ENCODE data around the gene ITK.

The ITK gene

DNA sequence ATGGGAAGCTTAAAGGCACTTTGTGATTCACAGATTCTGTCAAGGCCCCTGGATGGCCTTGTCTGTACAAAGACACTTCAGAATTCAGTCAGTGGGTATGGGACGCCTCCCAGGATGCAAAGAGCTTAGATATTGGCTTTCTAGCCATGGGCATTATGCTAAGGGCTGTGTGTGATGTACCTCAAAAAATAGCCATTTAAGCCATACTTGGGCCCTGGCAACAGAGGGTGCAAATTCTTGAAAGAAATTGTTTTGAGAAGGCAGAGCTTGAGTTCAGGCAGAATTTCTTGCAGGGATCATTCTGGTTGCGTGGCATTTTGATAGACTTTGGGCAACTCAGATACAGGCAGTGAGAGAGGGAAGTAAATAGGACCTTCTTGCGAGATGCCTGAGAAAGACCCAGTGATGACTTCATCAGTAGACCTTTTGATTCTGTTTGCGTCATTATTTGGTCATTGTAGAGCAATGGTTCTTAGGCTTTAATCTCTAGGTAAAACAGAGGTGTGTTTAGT lies 89.2 kb downstream of the ITK start:
- H3K4me2 ChIP-seq (ENCODE audit: low read depth, low read length, poor library complexity, severe bottlenecking): peak overlapping the region; percentile 97
- peaks cover 88% of the 10 kb centered on the region for H3K79me2 ChIP-seq (ENCODE audit: insufficient read depth, low read length)
- H3F3A ChIP-seq (ENCODE audit: low read depth): peaks cover 12% of the 10 kb centered on the region
- peak overlapping the region; percentile 90 for H3K9ac ChIP-seq (ENCODE audit: low read depth, low read length, poor library complexity, severe bottlenecking)
- no peaks in the 10 kb centered on the region for H3K27me3 ChIP-seq (ENCODE audit: insufficient read depth, low read length, poor library complexity, severe bottlenecking)
- H3K36me3 ChIP-seq (ENCODE audit: insufficient read depth, low read length): 0 out of 2 replicates have a peak, but pooled peaks cover 4% of the 10 kb centered on the region
- peaks cover 61% of the 10 kb centered on the region for H3K4me1 ChIP-seq (ENCODE audit: insufficient read depth, low read length, poor library complexity, severe bottlenecking)
- H4K20me1 ChIP-seq (ENCODE audit: insufficient read depth, low read length, poor library complexity, severe bottlenecking): peaks cover 10% of the 10 kb centered on the region
- H3K9me3 ChIP-seq (ENCODE audit: insufficient read depth, low read depth, low read length): no peaks in the 10 kb centered on the region
- TF ChIP-seq EZH2phosphoT487 (IDR thresholded peaks at IDR 0.05; ENCODE audit: borderline replicate concordance): no peak
- TF ChIP-seq, protein P1, sequence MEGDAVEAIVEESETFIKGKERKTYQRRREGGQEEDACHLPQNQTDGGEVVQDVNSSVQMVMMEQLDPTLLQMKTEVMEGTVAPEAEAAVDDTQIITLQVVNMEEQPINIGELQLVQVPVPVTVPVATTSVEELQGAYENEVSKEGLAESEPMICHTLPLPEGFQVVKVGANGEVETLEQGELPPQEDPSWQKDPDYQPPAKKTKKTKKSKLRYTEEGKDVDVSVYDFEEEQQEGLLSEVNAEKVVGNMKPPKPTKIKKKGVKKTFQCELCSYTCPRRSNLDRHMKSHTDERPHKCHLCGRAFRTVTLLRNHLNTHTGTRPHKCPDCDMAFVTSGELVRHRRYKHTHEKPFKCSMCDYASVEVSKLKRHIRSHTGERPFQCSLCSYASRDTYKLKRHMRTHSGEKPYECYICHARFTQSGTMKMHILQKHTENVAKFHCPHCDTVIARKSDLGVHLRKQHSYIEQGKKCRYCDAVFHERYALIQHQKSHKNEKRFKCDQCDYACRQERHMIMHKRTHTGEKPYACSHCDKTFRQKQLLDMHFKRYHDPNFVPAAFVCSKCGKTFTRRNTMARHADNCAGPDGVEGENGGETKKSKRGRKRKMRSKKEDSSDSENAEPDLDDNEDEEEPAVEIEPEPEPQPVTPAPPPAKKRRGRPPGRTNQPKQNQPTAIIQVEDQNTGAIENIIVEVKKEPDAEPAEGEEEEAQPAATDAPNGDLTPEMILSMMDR (conservative IDR thresholded peaks at IDR 0.05; ENCODE audit: low read length): no peak
- peak overlapping the region; percentile 95 for H3K4me3 ChIP-seq (ENCODE audit: low read length, poor library complexity, severe bottlenecking)
- no peak overlapping the region for H2AFZ ChIP-seq (ENCODE audit: low read length)
- H3K9me2 ChIP-seq (replicated peaks; ENCODE audit: low read depth, low read length): no peaks in the 10 kb centered on the region

GRCh38 chr5:157270771-157271170 lies 90.1 kb downstream of the ITK start:
- Histone ChIP-seq H3K9me3 (ENCODE audit: insufficient read depth, low read depth, low read length) (no peaks in the 10 kb centered on the region), H3K4me3 (ENCODE audit: low read length, poor library complexity, severe bottlenecking) (peak overlapping the region; percentile 95), H2AFZ (ENCODE audit: low read length) (no peak overlapping the region), H3K27me3 (ENCODE audit: insufficient read depth, low read length, poor library complexity, severe bottlenecking) (no peaks in the 10 kb centered on the region), H3K79me2 (ENCODE audit: insufficient read depth, low read length) (peaks cover 90% of the 10 kb centered on the region), H3K9me2 (replicated peaks; ENCODE audit: low read depth, low read length) (no peaks in the 10 kb centered on the region), H3K36me3 (ENCODE audit: insufficient read depth, low read length) (0 out of 2 replicates have a peak, but pooled peaks cover 4% of the 10 kb centered on the region), H3K4me2 (ENCODE audit: low read depth, low read length, poor library complexity, severe bottlenecking) (peak overlapping the region; percentile 97), H3K9ac (ENCODE audit: low read depth, low read length, poor library complexity, severe bottlenecking) (peak overlapping the region; percentile 90), H3K4me1 (ENCODE audit: insufficient read depth, low read length, poor library complexity, severe bottlenecking) (peaks cover 54% of the 10 kb centered on the region), H4K20me1 (ENCODE audit: insufficient read depth, low read length, poor library complexity, severe bottlenecking) (peaks cover 16% of the 10 kb centered on the region), H3F3A (ENCODE audit: low read depth) (peaks cover 12% of the 10 kb centered on the region)
- TF ChIP-seq EZH2phosphoT487 (IDR thresholded peaks at IDR 0.05; ENCODE audit: borderline replicate concordance): no peak
- TF ChIP-seq, protein P1 (conservative IDR thresholded peaks at IDR 0.05; ENCODE audit: low read length): no peak

DNA sequence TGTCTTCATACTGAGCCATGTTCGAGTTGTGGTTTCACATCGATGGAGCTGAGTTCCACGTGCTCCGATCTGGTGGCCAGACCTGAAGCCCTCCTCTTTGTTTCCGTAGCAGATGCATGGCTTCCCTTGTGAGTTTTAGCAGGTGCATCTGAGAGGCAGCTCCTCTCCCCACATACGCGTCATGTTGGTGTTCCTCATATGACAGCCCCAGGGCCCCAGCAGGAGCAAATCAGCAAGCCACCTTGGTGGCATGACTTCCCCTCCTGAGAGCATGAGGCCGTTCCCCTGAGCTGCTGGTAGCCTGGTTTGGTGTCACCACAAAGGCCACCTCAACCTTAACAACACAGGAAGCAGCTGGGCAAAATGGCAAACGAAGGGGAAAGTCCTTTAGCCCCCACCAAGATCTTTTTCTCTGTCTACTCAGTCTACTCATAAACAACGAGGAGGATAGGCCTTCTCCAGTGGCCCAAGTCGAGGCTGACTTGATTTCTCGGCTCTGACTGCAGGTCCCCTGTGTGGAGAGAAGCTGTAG lies 91.2 kb downstream of the ITK start:
- Histone ChIP-seq H4K20me1 (ENCODE audit: insufficient read depth, low read length, poor library complexity, severe bottlenecking) (peaks cover 23% of the 10 kb centered on the region), H3F3A (ENCODE audit: low read depth) (peaks cover 12% of the 10 kb centered on the region), H2AFZ (ENCODE audit: low read length) (no peak overlapping the region), H3K27me3 (ENCODE audit: insufficient read depth, low read length, poor library complexity, severe bottlenecking) (no peaks in the 10 kb centered on the region), H3K36me3 (ENCODE audit: insufficient read depth, low read length) (0 out of 2 replicates have a peak, but pooled peaks cover 4% of the 10 kb centered on the region), H3K4me3 (ENCODE audit: low read length, poor library complexity, severe bottlenecking) (peak overlapping the region; percentile 95), H3K9ac (ENCODE audit: low read depth, low read length, poor library complexity, severe bottlenecking) (peak overlapping the region; percentile 99), H3K4me2 (ENCODE audit: low read depth, low read length, poor library complexity, severe bottlenecking) (peak overlapping the region; percentile 98), H3K9me2 (replicated peaks; ENCODE audit: low read depth, low read length) (no peaks in the 10 kb centered on the region), H3K79me2 (ENCODE audit: insufficient read depth, low read length) (peaks cover 93% of the 10 kb centered on the region), H3K9me3 (ENCODE audit: insufficient read depth, low read depth, low read length) (no peaks in the 10 kb centered on the region), H3K4me1 (ENCODE audit: insufficient read depth, low read length, poor library complexity, severe bottlenecking) (peaks cover 54% of the 10 kb centered on the region)
- no peak for TF ChIP-seq EZH2phosphoT487 (IDR thresholded peaks at IDR 0.05; ENCODE audit: borderline replicate concordance)
- TF ChIP-seq, protein P1 (conservative IDR thresholded peaks at IDR 0.05; ENCODE audit: low read length): no peak

Measured in Loucy (cell line).